GM12873 (cell line): Measurements from ENCODE around the gene MUC13.

Experiments
- TF ChIP-seq, protein P1 (sequence below): IDR thresholded peaks from 2 replicates; pipeline ENCODE4 v1.5.1; 2012; ENCODE audit warnings: low read depth, mild to moderate bottlenecking, moderate library complexity, low read length, control low read depth; ENCODE audit not compliant: insufficient read depth; ENCODE audit errors: missing control alignments

Gene MUC13

DNA sequence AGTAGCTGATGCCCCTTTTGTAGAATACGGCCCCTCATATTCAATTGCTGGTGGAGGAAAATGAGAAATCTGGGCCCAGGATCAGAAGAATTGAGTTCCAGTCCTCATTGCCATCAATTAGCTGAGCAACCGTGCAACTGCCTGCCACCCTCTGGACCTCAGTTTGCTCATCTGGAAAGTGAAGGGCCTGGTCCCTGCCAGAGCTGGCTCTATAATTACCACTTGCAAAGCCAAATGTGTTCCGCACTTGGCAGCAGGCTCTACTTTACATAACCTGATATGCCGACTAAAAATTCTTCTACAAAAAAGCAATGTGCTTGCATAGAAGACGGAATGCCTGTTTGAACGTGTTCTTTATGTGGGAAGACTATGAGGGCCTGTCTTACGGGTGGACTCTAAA lies 38.8 kb downstream of the MUC13 start:
- TF ChIP-seq, protein P1, sequence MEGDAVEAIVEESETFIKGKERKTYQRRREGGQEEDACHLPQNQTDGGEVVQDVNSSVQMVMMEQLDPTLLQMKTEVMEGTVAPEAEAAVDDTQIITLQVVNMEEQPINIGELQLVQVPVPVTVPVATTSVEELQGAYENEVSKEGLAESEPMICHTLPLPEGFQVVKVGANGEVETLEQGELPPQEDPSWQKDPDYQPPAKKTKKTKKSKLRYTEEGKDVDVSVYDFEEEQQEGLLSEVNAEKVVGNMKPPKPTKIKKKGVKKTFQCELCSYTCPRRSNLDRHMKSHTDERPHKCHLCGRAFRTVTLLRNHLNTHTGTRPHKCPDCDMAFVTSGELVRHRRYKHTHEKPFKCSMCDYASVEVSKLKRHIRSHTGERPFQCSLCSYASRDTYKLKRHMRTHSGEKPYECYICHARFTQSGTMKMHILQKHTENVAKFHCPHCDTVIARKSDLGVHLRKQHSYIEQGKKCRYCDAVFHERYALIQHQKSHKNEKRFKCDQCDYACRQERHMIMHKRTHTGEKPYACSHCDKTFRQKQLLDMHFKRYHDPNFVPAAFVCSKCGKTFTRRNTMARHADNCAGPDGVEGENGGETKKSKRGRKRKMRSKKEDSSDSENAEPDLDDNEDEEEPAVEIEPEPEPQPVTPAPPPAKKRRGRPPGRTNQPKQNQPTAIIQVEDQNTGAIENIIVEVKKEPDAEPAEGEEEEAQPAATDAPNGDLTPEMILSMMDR = no peak

DNA sequence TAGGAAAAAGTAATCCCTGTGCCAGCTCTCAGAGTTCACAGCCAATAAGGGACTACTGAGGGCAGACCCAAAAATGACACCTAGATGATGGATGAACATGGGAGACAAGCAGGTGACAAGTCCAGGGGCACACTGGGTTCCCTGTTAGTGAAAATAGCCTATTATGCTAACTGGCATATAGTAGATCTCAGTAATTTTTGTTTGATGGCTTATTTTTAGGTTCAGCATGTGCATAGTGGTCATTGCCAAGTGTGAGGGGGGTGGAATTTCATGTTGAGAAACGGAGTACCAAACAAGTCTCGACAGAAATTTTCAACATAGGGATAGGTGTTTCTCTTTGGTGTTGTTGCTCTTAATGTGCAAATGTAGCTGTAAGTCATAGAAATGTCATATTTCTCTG lies 41.0 kb downstream of the MUC13 start:
- TF ChIP-seq, protein P1 = no peak

DNA sequence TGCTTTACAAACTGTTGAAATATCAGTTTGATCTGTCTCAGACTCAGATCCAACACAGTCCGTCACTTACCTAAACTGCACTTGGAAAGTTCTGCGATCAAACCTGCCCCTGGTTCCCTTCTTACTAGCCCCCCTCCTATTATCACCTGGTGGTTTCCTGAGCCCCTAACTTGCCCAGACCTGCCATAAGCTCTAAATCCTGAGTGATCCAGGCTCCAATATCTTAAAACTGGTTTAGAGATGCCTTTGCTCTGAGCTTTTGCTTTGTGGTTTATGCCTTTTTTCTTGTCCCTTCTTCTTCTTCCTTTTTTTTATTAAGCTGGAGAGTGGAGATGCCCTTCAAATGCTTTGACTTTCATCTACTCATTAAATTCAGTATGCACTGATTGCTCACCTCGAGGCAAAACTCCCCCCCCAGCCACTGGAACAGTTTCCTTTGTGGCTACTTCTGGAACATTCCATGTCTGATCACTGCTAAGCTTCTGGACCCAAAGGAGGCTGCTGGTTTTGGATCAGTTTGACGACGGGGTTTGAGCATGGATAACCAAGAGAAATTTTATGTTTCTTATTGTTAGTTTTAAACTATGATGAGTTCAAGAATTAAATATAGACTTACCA lies 43.9 kb downstream of the MUC13 start:
- TF ChIP-seq, protein P1 = no peak

DNA sequence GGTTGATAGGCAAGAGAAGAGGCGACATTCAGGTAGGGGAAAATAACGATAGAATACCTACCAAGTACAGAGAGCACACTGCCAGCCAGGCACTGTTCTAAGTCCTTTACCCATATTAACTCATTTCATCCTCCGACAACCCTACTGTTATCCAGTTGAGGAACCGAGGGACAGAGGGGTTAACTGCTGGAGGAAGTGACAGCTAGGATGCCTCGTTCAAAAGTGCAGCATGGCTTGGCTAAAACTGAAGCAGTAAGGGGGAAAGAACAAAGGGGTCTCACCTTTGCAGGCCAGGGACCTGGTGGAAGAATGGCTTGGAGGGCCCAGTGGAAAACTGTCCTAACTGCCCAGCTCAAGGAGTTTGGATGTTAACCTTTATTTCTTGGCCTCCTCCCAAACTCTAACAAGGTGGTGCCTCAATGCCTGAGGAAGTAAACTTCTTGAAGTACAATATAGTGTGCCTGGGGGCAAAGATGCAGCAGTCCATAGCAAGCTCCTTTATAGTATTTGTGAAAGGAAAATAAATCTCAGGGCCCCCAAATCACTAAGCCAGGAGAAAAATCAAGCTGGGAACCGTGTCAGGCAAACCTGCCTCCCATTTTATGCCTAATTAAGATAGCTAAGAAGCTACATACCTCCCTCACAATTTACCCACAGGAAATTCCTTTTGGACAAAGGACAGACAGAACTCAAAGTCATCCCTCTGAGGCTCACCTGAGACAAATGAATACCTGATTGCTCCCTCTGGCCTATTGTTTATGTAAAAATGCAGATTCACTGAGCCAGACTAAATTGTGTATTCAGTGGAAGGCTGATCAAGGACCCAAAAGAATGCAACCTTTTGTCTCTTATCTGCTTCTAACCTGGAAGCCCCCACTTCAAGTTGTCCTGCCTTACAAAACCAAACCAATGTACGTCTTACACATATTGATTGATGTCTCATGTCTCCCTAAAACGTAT lies 45.8 kb downstream of the MUC13 start:
- TF ChIP-seq, protein P1 = no peak

DNA sequence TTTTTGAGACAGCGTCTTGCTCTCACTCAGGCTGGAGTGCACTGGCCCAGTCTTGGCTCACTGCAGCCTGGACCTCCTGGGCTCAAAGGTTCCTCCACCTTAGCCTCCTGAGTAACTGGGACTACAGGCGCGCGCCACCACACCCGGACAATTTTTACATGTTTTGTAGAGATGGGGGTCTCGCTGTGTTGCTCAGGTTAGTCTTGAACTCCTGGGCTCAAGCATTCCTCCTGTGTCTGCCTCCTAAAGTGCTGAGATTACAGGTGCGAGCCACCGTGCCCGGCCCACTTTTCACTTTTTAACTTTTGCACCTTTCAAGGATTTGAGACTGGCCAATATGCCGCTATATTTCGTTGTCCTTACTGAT lies 46.6 kb downstream of the MUC13 start:
- TF ChIP-seq, protein P1 = no peak

DNA sequence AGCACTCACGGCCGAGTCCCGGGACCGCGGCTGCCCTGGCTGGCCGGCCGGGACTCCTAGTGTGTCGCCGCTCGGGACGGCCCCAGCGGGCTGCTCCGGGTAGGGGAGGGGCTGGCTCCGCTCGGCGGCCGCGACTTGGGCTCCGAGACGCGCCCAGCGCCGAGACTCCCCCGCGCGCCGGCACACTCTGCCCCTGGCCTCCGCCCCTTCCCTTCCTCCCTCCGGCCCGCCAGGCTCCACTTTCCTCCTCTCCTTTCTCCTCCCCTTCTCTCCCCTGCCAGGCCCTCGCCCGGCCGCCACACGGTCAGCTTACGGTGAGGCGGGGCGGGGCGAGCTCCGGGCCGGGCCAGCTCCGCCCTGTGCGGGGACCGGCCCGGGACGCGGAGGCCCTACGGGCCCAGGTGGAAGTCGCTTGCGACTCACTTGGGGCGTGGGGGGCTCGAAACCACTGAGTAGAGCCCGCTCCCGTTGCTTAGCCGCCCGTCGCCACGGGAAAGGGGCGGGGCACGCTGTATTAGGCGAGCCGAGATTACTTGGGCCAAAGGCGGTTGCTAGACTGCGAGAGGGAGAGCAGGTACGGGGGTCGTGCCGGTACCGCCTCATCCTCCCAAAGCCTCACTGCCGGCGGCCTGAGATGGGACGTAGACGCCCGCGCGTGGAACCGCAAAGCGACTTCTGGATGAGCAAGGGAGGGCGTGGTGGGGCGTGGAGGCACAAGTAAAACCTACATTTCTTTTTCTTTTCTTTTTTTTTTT lies 47.2 kb downstream of the MUC13 start, which contains the start of gene ITGB5:
Gene ITGB5, minus strand, starts transcription at position 189 of the 755 bp plus-strand sequence. CDS start 365 bp downstream, outside the sequence.
- TF ChIP-seq, protein P1 = no peak
